K562 (cell line): ENCODE data around the gene COL1A1. TPM values are rescaled to one million over a fixed set of nuclear protein-coding genes. Genes with fewer than 3 reads are reported as not detected.
A peak's percentile ranks its signal among the peaks of the same experiment; 100 is the strongest.

ENCODE experiments used
- BDP1 ChIP-seq: IDR thresholded peaks from 3 replicates; pipeline ENCODE4 v1.6.1; 2011; ENCODE audit not compliant: insufficient read length, insufficient read depth
- HDAC3 ChIP-seq: fragments of 450-650 bp; IDR thresholded peaks from 2 replicates; pipeline ENCODE4 v1.6.1; 2018; ENCODE audit warnings: borderline replicate concordance, mild to moderate bottlenecking, moderate library complexity; ENCODE audit not compliant: partially characterized antibody
- JUND ChIP-seq, 2 experiments: IDR thresholded peaks; 2 replicates in 1 of 2; 3 replicates in 1 of 2; pipeline ENCODE4 v1.6.1; 2011; ENCODE audit warnings: borderline replicate concordance in 2 of 2, low read depth in 2 of 2, low read length in 2 of 2, improper control_type of control experiment in 1 of 2, missing biosample characterization in 1 of 2, missing genetic modification characterization in 1 of 2, missing genetic modification reagents in 1 of 2
- L3MBTL2 ChIP-seq: fragments of 450-650 bp; IDR thresholded peaks from 2 replicates; pipeline ENCODE4 v1.6.1; 2016; ENCODE audit warnings: mild to moderate bottlenecking, moderate library complexity
- MXI1 ChIP-seq: IDR thresholded peaks from 2 replicates; pipeline ENCODE4 v1.6.1; 2011; ENCODE audit warnings: low read depth, mild to moderate bottlenecking, improper control_type of control experiment, low read length
- NFATC3 ChIP-seq: fragments of 450-650 bp; IDR thresholded peaks from 2 replicates; pipeline ENCODE4 v1.6.1; 2017; ENCODE audit warnings: mild to moderate bottlenecking
- RNF2 ChIP-seq: sonication (generic); IDR thresholded peaks from 2 replicates; pipeline ENCODE4 v1.6.1; 2016
- SMC3 ChIP-seq: conservative IDR thresholded peaks from 2 replicates; pipeline ENCODE4 v1.6.1; 2011; ENCODE audit warnings: low read depth, low read length, improper control_type of control experiment; ENCODE audit not compliant: insufficient read depth
- TAF7 ChIP-seq: fragments of 450-650 bp; IDR thresholded peaks from 2 replicates; pipeline ENCODE4 v1.6.1; 2016; ENCODE audit warnings: missing genetic modification characterization, missing compliant biosample characterization
- U2AF1 ChIP-seq: fragments of 200-400 bp; formaldehyde crosslinking; optimal IDR thresholded peaks from 2 replicates; pipeline ENCODE3; 2017; ENCODE audit warnings: mild to moderate bottlenecking, low read depth, low read length, moderate library complexity
- XRCC5 ChIP-seq: fragments of 200-400 bp; formaldehyde crosslinking; IDR thresholded peaks from 2 replicates; pipeline ENCODE4 v1.6.1; 2017; ENCODE audit warnings: low read depth, mild to moderate bottlenecking, low read length
- ZFX ChIP-seq: sonication (generic); formaldehyde crosslinking; IDR thresholded peaks from 2 replicates; pipeline ENCODE4 v1.8.0; 2022; ENCODE audit warnings: mild to moderate bottlenecking, missing genetic modification reagents, moderate library complexity
- ZNF354B ChIP-seq: fragments of 250-450 bp; sonication (Bioruptor Pico); IDR thresholded peaks from 2 replicates; pipeline ENCODE4 v1.4.0; 2020
- ZNF583 ChIP-seq: fragments of 250-450 bp; sonication (Bioruptor Pico); IDR thresholded peaks from 2 replicates; pipeline ENCODE4 v1.4.0; 2020
- polyA plus RNA-seq, 8 experiments: library from polyadenylated mRNA; depleted of rRNA in 4 of 8; stranded (reverse) in 5 of 8; unstranded in 3 of 8; fragments of >200 nt; fragmentation: Nextera tagmentation in 2 of 8; fragmentation: Illumina TruSeq in 1 of 8; extraction: Ambion mirVana in 2 of 8; extraction: Trizol in 1 of 8; gene quantifications; 2 replicates each; pipeline versions ENCODE4 v1.2.1 to v1.2.3, GENCODE V29; 2011 to 2014; ENCODE audit warnings: inconsistent platforms in 1 of 8, missing spikeins in 1 of 8
- total RNA-seq, 7 experiments: library from RNA; depleted of rRNA in 6 of 7; stranded (reverse); fragments of >200 nt in 6 of 7; fragmentation: Illumina TruSeq in 2 of 7; extraction: Trizol in 2 of 7; gene quantifications; 2 replicates each; pipeline versions ENCODE4 v1.2.1 to v1.2.3, GENCODE V29; 2011 to 2021; ENCODE audit warnings: low replicate concordance in 1 of 7
- TF ChIP-seq, protein P1 (sequence below): fragments of 450-650 bp; conservative IDR thresholded peaks from 2 replicates; pipeline ENCODE4 v1.6.1; 2016; ENCODE audit warnings: missing genetic modification characterization, low read depth, mild to moderate bottlenecking, missing compliant biosample characterization, moderate library complexity
- TF ChIP-seq, protein P2 (sequence below): fragments of 150-350 bp; conservative IDR thresholded peaks from 2 replicates; pipeline ENCODE4 v1.6.1; 2014; ENCODE audit warnings: low read length
- TF ChIP-seq, protein P3 (sequence below): fragments of 250-450 bp; sonication (Bioruptor Pico); IDR thresholded peaks from 2 replicates; pipeline ENCODE4 v1.8.0; 2021; ENCODE audit warnings: borderline replicate concordance, mild to moderate bottlenecking, moderate library complexity; ENCODE audit not compliant: poor library complexity, severe bottlenecking
- TF ChIP-seq, protein P4 (sequence below), 2 experiments: fragments of 450-650 bp in 1 of 2; sonication (generic) in 1 of 2; formaldehyde crosslinking; conservative IDR thresholded peaks; 2 replicates each; pipeline versions ENCODE4 v1.4.0 to v1.8.1; 2020 to 2022; ENCODE audit warnings: mild to moderate bottlenecking in 1 of 2, missing genetic modification reagents in 1 of 2
- TF ChIP-seq, protein P5 (sequence below): fragments of 450-650 bp; IDR thresholded peaks from 2 replicates; pipeline ENCODE4 v1.6.1; 2016; ENCODE audit warnings: borderline replicate concordance

Gene COL1A1
- total and polyA plus RNA-seq, 9 of the 15 experiments (the other 6 are each of a cell fraction or from before 2014, with no cell fraction given): 0.04 to 3.4 (median 0.18) TPM

DNA sequence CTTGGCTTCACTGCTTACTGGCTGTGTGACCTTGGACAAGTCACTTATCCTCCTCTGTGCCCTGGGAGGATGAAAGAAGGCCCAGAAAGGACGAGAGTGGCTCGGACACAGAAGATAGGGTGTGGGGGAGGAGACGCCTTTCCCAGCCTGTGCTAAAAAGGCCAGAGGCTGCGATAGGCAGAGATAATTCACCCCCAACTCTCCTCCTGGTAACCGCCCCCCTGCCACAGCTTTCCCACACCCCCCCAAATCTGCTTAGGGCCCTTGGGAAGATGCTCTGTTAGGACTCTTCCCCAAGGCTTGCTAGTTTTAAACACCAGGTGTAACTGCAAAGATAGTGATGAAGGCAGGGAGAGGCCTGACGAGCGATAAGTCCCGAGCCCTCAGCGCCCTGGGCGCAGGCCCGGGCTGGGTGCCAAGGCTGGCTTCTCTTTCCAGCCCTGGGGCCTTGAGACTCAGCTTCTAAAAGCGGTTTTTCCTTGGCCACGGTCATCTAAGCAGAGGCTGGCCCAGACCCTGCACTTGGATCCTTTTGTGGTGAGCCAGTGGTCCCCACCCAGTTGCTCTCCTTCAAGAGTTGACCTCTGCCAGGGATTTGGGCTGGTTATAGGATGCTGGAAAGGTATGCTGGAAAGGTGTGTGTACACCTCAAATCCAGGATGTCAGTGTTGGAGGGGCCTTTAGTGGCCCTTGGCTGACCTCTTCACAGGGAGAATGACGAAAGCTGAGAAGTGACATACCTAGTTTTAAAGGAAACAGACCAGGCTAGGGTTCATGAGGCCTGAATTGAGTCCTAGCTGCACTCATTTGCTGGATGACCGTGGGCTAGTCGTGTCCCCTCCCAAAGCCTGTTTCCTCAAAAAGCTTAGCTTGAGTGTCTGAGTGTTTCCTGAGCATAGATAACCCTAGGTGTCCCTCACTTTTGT is 47.5 kb downstream of the COL1A1 start (continued):
- TF ChIP-seq XRCC5 (no peak; the same call in 1 of the 2 replicates), SMC3 (0 out of 2 replicates have a peak, but pooled peaks have one; percentile 3), BDP1 (no peak), ZNF583 (CRISPR knock-in tag) (peak; percentile 35; the same call in 1 of the 2 replicates), RNF2 (0 out of 2 replicates have a peak, but pooled peaks have one; percentile 53), ZFX (peak; percentile 38; the same call in 1 of the 2 replicates), U2AF1 (no peak), NFATC3 (no peak), ZNF354B (CRISPR knock-in tag) (no peak), HDAC3 (no peak), TAF7 (tag) (no peak), MXI1 (no peak), JUND (IDR thresholded peaks at IDR 0.05; ENCODE audit: borderline replicate concordance, low read depth, low read length) (no peak), JUND (tag; IDR thresholded peaks at IDR 0.05; ENCODE audit: borderline replicate concordance, low read depth, low read length) (no peak), L3MBTL2 (peak; percentile 11; the same call in 1 of the 2 replicates)
- TF ChIP-seq, protein P1, sequence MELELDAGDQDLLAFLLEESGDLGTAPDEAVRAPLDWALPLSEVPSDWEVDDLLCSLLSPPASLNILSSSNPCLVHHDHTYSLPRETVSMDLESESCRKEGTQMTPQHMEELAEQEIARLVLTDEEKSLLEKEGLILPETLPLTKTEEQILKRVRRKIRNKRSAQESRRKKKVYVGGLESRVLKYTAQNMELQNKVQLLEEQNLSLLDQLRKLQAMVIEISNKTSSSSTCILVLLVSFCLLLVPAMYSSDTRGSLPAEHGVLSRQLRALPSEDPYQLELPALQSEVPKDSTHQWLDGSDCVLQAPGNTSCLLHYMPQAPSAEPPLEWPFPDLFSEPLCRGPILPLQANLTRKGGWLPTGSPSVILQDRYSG (tag): no peak
- TF ChIP-seq, protein P2, sequence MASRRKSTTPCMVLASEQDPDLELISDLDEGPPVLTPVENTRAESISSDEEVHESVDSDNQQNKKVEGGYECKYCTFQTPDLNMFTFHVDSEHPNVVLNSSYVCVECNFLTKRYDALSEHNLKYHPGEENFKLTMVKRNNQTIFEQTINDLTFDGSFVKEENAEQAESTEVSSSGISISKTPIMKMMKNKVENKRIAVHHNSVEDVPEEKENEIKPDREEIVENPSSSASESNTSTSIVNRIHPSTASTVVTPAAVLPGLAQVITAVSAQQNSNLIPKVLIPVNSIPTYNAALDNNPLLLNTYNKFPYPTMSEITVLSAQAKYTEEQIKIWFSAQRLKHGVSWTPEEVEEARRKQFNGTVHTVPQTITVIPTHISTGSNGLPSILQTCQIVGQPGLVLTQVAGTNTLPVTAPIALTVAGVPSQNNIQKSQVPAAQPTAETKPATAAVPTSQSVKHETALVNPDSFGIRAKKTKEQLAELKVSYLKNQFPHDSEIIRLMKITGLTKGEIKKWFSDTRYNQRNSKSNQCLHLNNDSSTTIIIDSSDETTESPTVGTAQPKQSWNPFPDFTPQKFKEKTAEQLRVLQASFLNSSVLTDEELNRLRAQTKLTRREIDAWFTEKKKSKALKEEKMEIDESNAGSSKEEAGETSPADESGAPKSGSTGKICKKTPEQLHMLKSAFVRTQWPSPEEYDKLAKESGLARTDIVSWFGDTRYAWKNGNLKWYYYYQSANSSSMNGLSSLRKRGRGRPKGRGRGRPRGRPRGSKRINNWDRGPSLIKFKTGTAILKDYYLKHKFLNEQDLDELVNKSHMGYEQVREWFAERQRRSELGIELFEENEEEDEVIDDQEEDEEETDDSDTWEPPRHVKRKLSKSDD: no peak
- TF ChIP-seq, protein P3, sequence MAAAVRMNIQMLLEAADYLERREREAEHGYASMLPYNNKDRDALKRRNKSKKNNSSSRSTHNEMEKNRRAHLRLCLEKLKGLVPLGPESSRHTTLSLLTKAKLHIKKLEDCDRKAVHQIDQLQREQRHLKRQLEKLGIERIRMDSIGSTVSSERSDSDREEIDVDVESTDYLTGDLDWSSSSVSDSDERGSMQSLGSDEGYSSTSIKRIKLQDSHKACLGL (CRISPR knock-in tag): no peak
- TF ChIP-seq, protein P4, sequence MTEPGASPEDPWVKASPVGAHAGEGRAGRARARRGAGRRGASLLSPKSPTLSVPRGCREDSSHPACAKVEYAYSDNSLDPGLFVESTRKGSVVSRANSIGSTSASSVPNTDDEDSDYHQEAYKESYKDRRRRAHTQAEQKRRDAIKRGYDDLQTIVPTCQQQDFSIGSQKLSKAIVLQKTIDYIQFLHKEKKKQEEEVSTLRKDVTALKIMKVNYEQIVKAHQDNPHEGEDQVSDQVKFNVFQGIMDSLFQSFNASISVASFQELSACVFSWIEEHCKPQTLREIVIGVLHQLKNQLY (CRISPR knock-in tag; conservative IDR thresholded peaks at IDR 0.05): no peak
- TF ChIP-seq, protein P5, sequence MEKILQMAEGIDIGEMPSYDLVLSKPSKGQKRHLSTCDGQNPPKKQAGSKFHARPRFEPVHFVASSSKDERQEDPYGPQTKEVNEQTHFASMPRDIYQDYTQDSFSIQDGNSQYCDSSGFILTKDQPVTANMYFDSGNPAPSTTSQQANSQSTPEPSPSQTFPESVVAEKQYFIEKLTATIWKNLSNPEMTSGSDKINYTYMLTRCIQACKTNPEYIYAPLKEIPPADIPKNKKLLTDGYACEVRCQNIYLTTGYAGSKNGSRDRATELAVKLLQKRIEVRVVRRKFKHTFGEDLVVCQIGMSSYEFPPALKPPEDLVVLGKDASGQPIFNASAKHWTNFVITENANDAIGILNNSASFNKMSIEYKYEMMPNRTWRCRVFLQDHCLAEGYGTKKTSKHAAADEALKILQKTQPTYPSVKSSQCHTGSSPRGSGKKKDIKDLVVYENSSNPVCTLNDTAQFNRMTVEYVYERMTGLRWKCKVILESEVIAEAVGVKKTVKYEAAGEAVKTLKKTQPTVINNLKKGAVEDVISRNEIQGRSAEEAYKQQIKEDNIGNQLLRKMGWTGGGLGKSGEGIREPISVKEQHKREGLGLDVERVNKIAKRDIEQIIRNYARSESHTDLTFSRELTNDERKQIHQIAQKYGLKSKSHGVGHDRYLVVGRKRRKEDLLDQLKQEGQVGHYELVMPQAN: no peak
